ENCODE measurements around the gene TMEM127. TPM values are rescaled to one million over a fixed set of nuclear protein-coding genes. Genes with fewer than 3 reads are reported as not detected.

The TMEM127 gene
- total RNA-seq: 19.5 and 22.7 TPM in 2 replicates

GRCh38 chr2:96265840-96266679 is at the start of gene TMEM127, which contains the start of gene CIAO1:
TSS of gene TMEM127 (minus strand) at chr2:96265997. CDS start at chr2:96265381, 616 bp downstream.
TSS of gene CIAO1 (plus strand) at chr2:96266225. CDS start at chr2:96266351, 126 bp downstream.

GRCh38 chr2:96305091-96305978 is 39.5 kb upstream of the TMEM127 start, which contains the start of gene SNRNP200:
TSS of gene SNRNP200 (minus strand) at chr2:96305546. CDS start at chr2:96305437, 109 bp downstream.

GRCh38 chr2:96208143-96209010 is 57.4 kb downstream of the TMEM127 start, which contains the start of gene STARD7:
TSS of gene STARD7 (minus strand) at chr2:96208827. CDS start at chr2:96208434, 393 bp downstream.

Other genes starting within 250 kb of the TMEM127 start
- 12.5 and 21.7 TPM in 2 replicates for gene GPAT2, start 231.1 kb downstream of the TMEM127 start, total RNA-seq
- not detected in 2 replicates for gene ADRA2B, start 149.4 kb downstream of the TMEM127 start, total RNA-seq
- not detected in 2 replicates for gene ASTL, start 127.5 kb downstream of the TMEM127 start, total RNA-seq
- 0.37 and 0.78 TPM in 2 replicates for gene DUSP2, start 120.6 kb downstream of the TMEM127 start, total RNA-seq
- 143 and 186 TPM in 2 replicates for gene STARD7, start 57.2 kb downstream of the TMEM127 start, total RNA-seq
- gene CIAO1, start 228 bp upstream of the TMEM127 start, total RNA-seq: 112 TPM in 2 replicates
- gene SNRNP200, start 39.5 kb upstream of the TMEM127 start, total RNA-seq: 37.1 and 47.3 TPM in 2 replicates
- gene ITPRIPL1, start 59.3 kb upstream of the TMEM127 start, total RNA-seq: 1.8 and 2.3 TPM in 2 replicates
- 12.1 and 22.3 TPM in 2 replicates for gene NCAPH, start 69.8 kb upstream of the TMEM127 start, total RNA-seq
- not detected in 2 replicates for gene NEURL3, start 239.4 kb upstream of the TMEM127 start, total RNA-seq